OCI-LY1 (cell line): ENCODE results near the gene IFIH1.

Source experiments
- EZH2 ChIP-seq: fragments of 200-600 bp; sonication (generic), shearing (Covaris generic); IDR thresholded peaks from 2 replicates; pipeline ENCODE4 v1.8.0; 2017; ENCODE audit warnings: borderline replicate concordance, mixed run types, mild to moderate bottlenecking, antibody characterized with exemption, low read length, moderate library complexity, mixed read lengths
- TF ChIP-seq, protein P1 (sequence below): fragments of 200-600 bp; sonication (generic), shearing (Covaris generic); IDR thresholded peaks from 2 replicates; pipeline ENCODE4 v1.5.1; 2017; ENCODE audit warnings: mild to moderate bottlenecking, antibody characterized with exemption, low read length, moderate library complexity, mixed read lengths

DNA sequence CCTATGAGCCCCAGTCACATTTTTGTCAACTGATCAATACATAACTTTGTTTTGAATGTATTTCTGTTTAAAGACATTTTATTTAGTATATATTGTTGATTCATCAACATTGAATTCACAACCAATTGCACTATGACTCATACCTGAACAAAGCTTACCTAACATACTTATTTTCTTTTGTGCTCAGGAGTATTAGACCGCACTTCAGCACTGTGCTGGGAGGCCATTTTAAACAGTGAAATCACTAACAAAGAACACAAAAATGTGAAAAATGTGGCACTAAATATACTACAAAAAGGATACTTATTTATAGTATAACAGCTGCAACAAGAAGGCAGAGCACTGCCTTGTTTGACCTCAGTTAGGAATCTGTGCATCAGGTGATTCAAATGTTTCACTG, 12.4 kb upstream of the IFIH1 start:
- TF ChIP-seq, protein P1, sequence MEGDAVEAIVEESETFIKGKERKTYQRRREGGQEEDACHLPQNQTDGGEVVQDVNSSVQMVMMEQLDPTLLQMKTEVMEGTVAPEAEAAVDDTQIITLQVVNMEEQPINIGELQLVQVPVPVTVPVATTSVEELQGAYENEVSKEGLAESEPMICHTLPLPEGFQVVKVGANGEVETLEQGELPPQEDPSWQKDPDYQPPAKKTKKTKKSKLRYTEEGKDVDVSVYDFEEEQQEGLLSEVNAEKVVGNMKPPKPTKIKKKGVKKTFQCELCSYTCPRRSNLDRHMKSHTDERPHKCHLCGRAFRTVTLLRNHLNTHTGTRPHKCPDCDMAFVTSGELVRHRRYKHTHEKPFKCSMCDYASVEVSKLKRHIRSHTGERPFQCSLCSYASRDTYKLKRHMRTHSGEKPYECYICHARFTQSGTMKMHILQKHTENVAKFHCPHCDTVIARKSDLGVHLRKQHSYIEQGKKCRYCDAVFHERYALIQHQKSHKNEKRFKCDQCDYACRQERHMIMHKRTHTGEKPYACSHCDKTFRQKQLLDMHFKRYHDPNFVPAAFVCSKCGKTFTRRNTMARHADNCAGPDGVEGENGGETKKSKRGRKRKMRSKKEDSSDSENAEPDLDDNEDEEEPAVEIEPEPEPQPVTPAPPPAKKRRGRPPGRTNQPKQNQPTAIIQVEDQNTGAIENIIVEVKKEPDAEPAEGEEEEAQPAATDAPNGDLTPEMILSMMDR: no peak
- no peak for TF ChIP-seq EZH2
